Fibroblast of pulmonary artery (primary cell): ENCODE results near the gene FAM217B.

ENCODE experiments used
- DNase-seq: peaks from one replicate; pipeline ENCODE4 v3.0.0-alpha.2; 2010; ENCODE audit warnings: low read depth
- H3K4me3 ChIP-seq: replicated peaks from 2 replicates; pipeline ENCODE4 v1.5.1; 2011; ENCODE audit warnings: low read depth, mild to moderate bottlenecking, control low read depth, low read length, moderate library complexity
- TF ChIP-seq, protein P1 (sequence below): IDR thresholded peaks from 2 replicates; pipeline ENCODE4 v1.5.1; 2011; ENCODE audit warnings: mild to moderate bottlenecking, control low read depth, low read length, inconsistent platforms; ENCODE audit errors: missing control alignments

The FAM217B gene, protein sequence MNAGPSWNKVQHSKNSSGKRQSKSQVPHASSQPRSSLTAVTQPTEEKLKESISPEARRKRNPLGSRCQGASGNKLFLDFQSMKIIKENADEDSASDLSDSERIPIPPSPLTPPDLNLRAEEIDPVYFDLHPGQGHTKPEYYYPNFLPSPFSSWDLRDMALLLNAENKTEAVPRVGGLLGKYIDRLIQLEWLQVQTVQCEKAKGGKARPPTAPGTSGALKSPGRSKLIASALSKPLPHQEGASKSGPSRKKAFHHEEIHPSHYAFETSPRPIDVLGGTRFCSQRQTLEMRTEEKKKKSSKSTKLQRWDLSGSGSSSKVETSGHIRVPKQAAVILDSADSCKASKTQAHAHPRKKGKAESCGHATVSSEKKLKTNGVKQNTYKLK

GRCh38 chr20:59940129-59940955 is at the start of gene FAM217B, which contains the start of gene PPP1R3D:
TSS of gene FAM217B (plus strand) at chr20:59940389. CDS start at chr20:59943944, 3,555 bp downstream.
TSS of gene PPP1R3D (minus strand) at chr20:59940305. CDS start at chr20:59939931, 374 bp downstream.
- H3K4me3 ChIP-seq: peak within 1 kb of the TSS; percentile 89
- TF ChIP-seq, protein P1, sequence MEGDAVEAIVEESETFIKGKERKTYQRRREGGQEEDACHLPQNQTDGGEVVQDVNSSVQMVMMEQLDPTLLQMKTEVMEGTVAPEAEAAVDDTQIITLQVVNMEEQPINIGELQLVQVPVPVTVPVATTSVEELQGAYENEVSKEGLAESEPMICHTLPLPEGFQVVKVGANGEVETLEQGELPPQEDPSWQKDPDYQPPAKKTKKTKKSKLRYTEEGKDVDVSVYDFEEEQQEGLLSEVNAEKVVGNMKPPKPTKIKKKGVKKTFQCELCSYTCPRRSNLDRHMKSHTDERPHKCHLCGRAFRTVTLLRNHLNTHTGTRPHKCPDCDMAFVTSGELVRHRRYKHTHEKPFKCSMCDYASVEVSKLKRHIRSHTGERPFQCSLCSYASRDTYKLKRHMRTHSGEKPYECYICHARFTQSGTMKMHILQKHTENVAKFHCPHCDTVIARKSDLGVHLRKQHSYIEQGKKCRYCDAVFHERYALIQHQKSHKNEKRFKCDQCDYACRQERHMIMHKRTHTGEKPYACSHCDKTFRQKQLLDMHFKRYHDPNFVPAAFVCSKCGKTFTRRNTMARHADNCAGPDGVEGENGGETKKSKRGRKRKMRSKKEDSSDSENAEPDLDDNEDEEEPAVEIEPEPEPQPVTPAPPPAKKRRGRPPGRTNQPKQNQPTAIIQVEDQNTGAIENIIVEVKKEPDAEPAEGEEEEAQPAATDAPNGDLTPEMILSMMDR: no peak

DNA sequence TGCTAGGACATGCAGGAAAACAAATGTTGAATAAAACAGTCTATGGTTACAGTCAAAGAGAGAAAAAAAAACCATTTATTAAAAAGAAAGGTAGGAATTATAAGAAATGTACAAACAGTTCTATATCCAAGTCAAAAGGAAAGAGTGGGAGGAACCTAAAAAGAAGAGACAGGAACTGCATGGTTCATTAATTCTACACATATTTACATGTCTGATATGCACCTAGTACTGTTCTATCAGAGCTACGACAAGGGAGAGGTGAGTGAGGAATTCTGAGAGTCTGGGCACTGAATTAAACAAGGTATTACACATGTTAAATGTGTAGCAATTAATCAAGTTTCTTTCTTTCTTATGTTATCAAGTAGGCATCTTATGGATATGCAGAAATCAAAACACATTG is 48.6 kb upstream of the FAM217B start:
- no peak overlapping the region for H3K4me3 ChIP-seq
- DNase-seq: no peak
- TF ChIP-seq, protein P1: no peak

More at GRCh38 chr20:59940129-59940955, at the start of gene FAM217B, which contains the start of gene PPP1R3D:
- DNase-seq: peak; percentile 97

GRCh38 chr20:59895908-59896307 is 44.3 kb upstream of the FAM217B start:
- DNase-seq: no peak
- TF ChIP-seq, protein P1: no peak
- no peak overlapping the region for H3K4me3 ChIP-seq

GRCh38 chr20:59902470-59902869 is 37.7 kb upstream of the FAM217B start:
- no peak overlapping the region for H3K4me3 ChIP-seq
- TF ChIP-seq, protein P1: no peak
- DNase-seq: no peak

- DNase-seq: no peak
- no peak overlapping the region for H3K4me3 ChIP-seq
- TF ChIP-seq, protein P1: no peak
These were observed 36.6 kb upstream of the FAM217B start for GRCh38 chr20:59903621-59904020.

DNA sequence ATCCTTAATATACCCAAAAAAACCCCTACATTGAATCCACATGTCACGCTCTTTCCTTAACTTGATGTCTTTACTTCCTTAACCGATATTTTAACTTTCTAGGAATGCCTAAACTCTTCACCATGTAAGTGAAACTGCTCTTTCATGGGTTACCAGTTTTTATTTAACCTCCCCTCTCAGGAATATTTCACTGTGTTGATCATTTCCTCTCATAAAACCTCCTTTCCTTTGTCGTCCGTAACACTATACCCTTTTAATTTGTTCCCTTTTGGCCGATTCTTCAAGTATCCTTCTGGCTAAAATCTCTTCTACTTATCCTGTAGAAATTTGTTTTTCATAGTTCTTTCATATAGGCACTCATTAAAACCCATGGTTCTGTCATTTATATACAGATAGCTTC is 31.3 kb upstream of the FAM217B start:
- H3K4me3 ChIP-seq: no peak overlapping the region
- TF ChIP-seq, protein P1: no peak
- DNase-seq: no peak
